ENCODE data around the gene ZDHHC8.

The ZDHHC8 gene

GRCh38 chr22:20148414-20148813 is 16.8 kb downstream of the ZDHHC8 start:
- Histone ChIP-seq H3K27ac (ENCODE audit: low read length, poor library complexity, severe bottlenecking) (no peak overlapping the region), H2BK120ac (ENCODE audit: low read depth, low read length) (no peak overlapping the region), H3K18ac (ENCODE audit: low read depth in 1 of 2, low read length in 2 of 2) (no peak overlapping the region), H3K9me3 (ENCODE audit: control insufficient read depth, low read length) (no peaks in the 10 kb centered on the region), H2AFZ (ENCODE audit: low read depth, low read length) (no peak overlapping the region), H3K4me3 (ENCODE audit: insufficient read depth in 1 of 2, low read depth in 1 of 2, low read length in 2 of 2) (no peak overlapping the region), H3K36me3 (ENCODE audit: control insufficient read depth in 1 of 2, insufficient read depth in 2 of 2, low read depth in 1 of 2, low read length in 2 of 2) (peaks cover 8 to 50% of the 10 kb centered on the region in 2 experiments), H4K91ac (ENCODE audit: low read length) (no peak overlapping the region), H4K8ac (ENCODE audit: low read length) (no peak overlapping the region), H3K4ac (ENCODE audit: low read depth in 1 of 2, low read length in 2 of 2) (no peak overlapping the region), H3K14ac (ENCODE audit: low read length in 2 of 2) (no peak overlapping the region), H2BK5ac (ENCODE audit: low read depth, low read length, poor library complexity, severe bottlenecking) (no peak overlapping the region), H3K23ac (ENCODE audit: low read length in 2 of 2) (no peak overlapping the region), H3K9ac (ENCODE audit: low read length) (no peak overlapping the region), H2BK15ac (ENCODE audit: low read depth, poor library complexity, severe bottlenecking) (no peak overlapping the region), H3K27me3 (ENCODE audit: control insufficient read depth in 1 of 2, insufficient read depth in 1 of 2, low read length in 2 of 2) (peaks cover 0 to 6% of the 10 kb centered on the region in 2 experiments), H3K4me1 (ENCODE audit: control insufficient read depth, insufficient read depth, low read depth, low read length) (peaks cover 22% of the 10 kb centered on the region), H2BK12ac (ENCODE audit: low read length in 2 of 2) (no peak overlapping the region), H3K4me2 (ENCODE audit: low read length, poor library complexity, severe bottlenecking) (no peak overlapping the region), H3K79me1 (replicated peaks; ENCODE audit: low read length, poor library complexity, severe bottlenecking) (peaks cover 23% of the 10 kb centered on the region), H2AK5ac (ENCODE audit: low read length, severe bottlenecking) (no peak overlapping the region)
- DNase-seq: no peak
- 92% methylated on average over 16 of the region's 18 CpGs for WGBS

- no peaks in the 10 kb centered on the region for H3K9me3 ChIP-seq (ENCODE audit: control insufficient read depth, low read length)
- no peak overlapping the region for H3K4me3 ChIP-seq (ENCODE audit: insufficient read depth in 1 of 2, low read depth in 1 of 2, low read length in 2 of 2)
- no peak overlapping the region for H2BK5ac ChIP-seq (ENCODE audit: low read depth, low read length, poor library complexity, severe bottlenecking)
- no peak overlapping the region for H3K27ac ChIP-seq (ENCODE audit: low read length, poor library complexity, severe bottlenecking)
- H3K23ac ChIP-seq (ENCODE audit: low read length in 2 of 2): no peak overlapping the region
- DNase-seq: no peak
- H3K14ac ChIP-seq (ENCODE audit: low read length in 2 of 2): no peak overlapping the region
- no peak overlapping the region for H2BK15ac ChIP-seq (ENCODE audit: low read depth, poor library complexity, severe bottlenecking)
- peaks cover 4 to 39% of the 10 kb centered on the region in 2 experiments for H3K36me3 ChIP-seq (ENCODE audit: control insufficient read depth in 1 of 2, insufficient read depth in 2 of 2, low read depth in 1 of 2, low read length in 2 of 2)
- H4K8ac ChIP-seq (ENCODE audit: low read length): no peak overlapping the region
- H3K79me1 ChIP-seq (replicated peaks; ENCODE audit: low read length, poor library complexity, severe bottlenecking): peaks cover 19% of the 10 kb centered on the region
- H3K4me1 ChIP-seq (ENCODE audit: control insufficient read depth, insufficient read depth, low read depth, low read length): peaks cover 23% of the 10 kb centered on the region
- H2AK5ac ChIP-seq (ENCODE audit: low read length, severe bottlenecking): no peak overlapping the region
- no peak overlapping the region for H4K91ac ChIP-seq (ENCODE audit: low read length)
- H3K4me2 ChIP-seq (ENCODE audit: low read length, poor library complexity, severe bottlenecking): no peak overlapping the region
- no peak overlapping the region for H3K9ac ChIP-seq (ENCODE audit: low read length)
- no peak overlapping the region for H2AFZ ChIP-seq (ENCODE audit: low read depth, low read length)
- peaks cover 0 to 16% of the 10 kb centered on the region in 2 experiments for H3K27me3 ChIP-seq (ENCODE audit: control insufficient read depth in 1 of 2, insufficient read depth in 1 of 2, low read length in 2 of 2)
- H3K18ac ChIP-seq (ENCODE audit: low read depth in 1 of 2, low read length in 2 of 2): no peak overlapping the region
- no peak overlapping the region for H3K4ac ChIP-seq (ENCODE audit: low read depth in 1 of 2, low read length in 2 of 2)
- H2BK12ac ChIP-seq (ENCODE audit: low read length in 2 of 2): no peak overlapping the region
- no peak overlapping the region for H2BK120ac ChIP-seq (ENCODE audit: low read depth, low read length)
- 95% methylated on average over 30 of the region's 32 CpGs for WGBS
Observed at GRCh38 chr22:20149257-20150250, 17.9 kb downstream of the ZDHHC8 start.

- Histone ChIP-seq H3K4me2 (ENCODE audit: low read length, poor library complexity, severe bottlenecking) (no peak within 1 kb of the TSS), H2BK12ac (ENCODE audit: low read length in 2 of 2) (no peak within 1 kb of the TSS), H3K18ac (ENCODE audit: low read depth in 1 of 2, low read length in 2 of 2) (no peak within 1 kb of the TSS), H3K4me1 (ENCODE audit: control insufficient read depth, insufficient read depth, low read depth, low read length) (peaks cover 22% of the 10 kb centered on the region), H2AK5ac (ENCODE audit: low read length, severe bottlenecking) (no peak within 1 kb of the TSS), H3K4ac (ENCODE audit: low read depth in 1 of 2, low read length in 2 of 2) (no peak within 1 kb of the TSS), H3K14ac (ENCODE audit: low read length in 2 of 2) (no peak within 1 kb of the TSS), H3K27ac (ENCODE audit: low read length, poor library complexity, severe bottlenecking) (no peak within 1 kb of the TSS), H3K23ac (ENCODE audit: low read length in 2 of 2) (no peak within 1 kb of the TSS), H3K36me3 (ENCODE audit: control insufficient read depth in 1 of 2, insufficient read depth in 2 of 2, low read depth in 1 of 2, low read length in 2 of 2) (peaks cover 2 to 28% of the 10 kb centered on the region in 2 experiments), H3K4me3 (ENCODE audit: insufficient read depth in 1 of 2, low read depth in 1 of 2, low read length in 2 of 2) (no peak within 1 kb of the TSS), H2BK5ac (ENCODE audit: low read depth, low read length, poor library complexity, severe bottlenecking) (no peak within 1 kb of the TSS), H3K79me1 (replicated peaks; ENCODE audit: low read length, poor library complexity, severe bottlenecking) (peaks cover 11% of the 10 kb centered on the region), H2BK15ac (ENCODE audit: low read depth, poor library complexity, severe bottlenecking) (no peak within 1 kb of the TSS), H3K27me3 (ENCODE audit: control insufficient read depth in 1 of 2, insufficient read depth in 1 of 2, low read length in 2 of 2) (peaks cover 0 to 19% of the 10 kb centered on the region in 2 experiments), H4K91ac (ENCODE audit: low read length) (no peak within 1 kb of the TSS), H3K9me3 (ENCODE audit: control insufficient read depth, low read length) (no peaks in the 10 kb centered on the region), H3K9ac (ENCODE audit: low read length) (no peak within 1 kb of the TSS), H4K8ac (ENCODE audit: low read length) (peak within 1 kb of the TSS; percentile 41), H2AFZ (ENCODE audit: low read depth, low read length) (no peak within 1 kb of the TSS), H2BK120ac (ENCODE audit: low read depth, low read length) (no peak within 1 kb of the TSS)
- DNase-seq: no peak
- 79% methylated on average over 12 of the region's 14 CpGs for WGBS
Observed at GRCh38 chr22:20150381-20151275, 19.0 kb downstream of the ZDHHC8 start, which contains the start of gene CCDC188. Gene CCDC188 (minus strand): TSS chr22:20151055. CDS start chr22:20150986, 69 bp downstream.

GRCh38 chr22:20151276-20151588 is 19.6 kb downstream of the ZDHHC8 start:
- no peak overlapping the region for H2AK5ac ChIP-seq (ENCODE audit: low read length, severe bottlenecking)
- no peak overlapping the region for H3K4ac ChIP-seq (ENCODE audit: low read depth in 1 of 2, low read length in 2 of 2)
- no peak overlapping the region for H3K23ac ChIP-seq (ENCODE audit: low read length in 2 of 2)
- H4K91ac ChIP-seq (ENCODE audit: low read length): no peak overlapping the region
- peaks cover 9% of the 10 kb centered on the region for H3K79me1 ChIP-seq (replicated peaks; ENCODE audit: low read length, poor library complexity, severe bottlenecking)
- no peak overlapping the region for H2AFZ ChIP-seq (ENCODE audit: low read depth, low read length)
- H3K4me2 ChIP-seq (ENCODE audit: low read length, poor library complexity, severe bottlenecking): no peak overlapping the region
- H3K18ac ChIP-seq (ENCODE audit: low read depth in 1 of 2, low read length in 2 of 2): no peak overlapping the region
- WGBS: 91% methylated on average over 4 of the region's 4 CpGs
- H3K27me3 ChIP-seq (ENCODE audit: control insufficient read depth in 1 of 2, insufficient read depth in 1 of 2, low read length in 2 of 2): peaks cover 0 to 19% of the 10 kb centered on the region in 2 experiments
- H3K27ac ChIP-seq (ENCODE audit: low read length, poor library complexity, severe bottlenecking): no peak overlapping the region
- no peak overlapping the region for H3K14ac ChIP-seq (ENCODE audit: low read length in 2 of 2)
- H2BK12ac ChIP-seq (ENCODE audit: low read length in 2 of 2): no peak overlapping the region
- no peak overlapping the region for H2BK15ac ChIP-seq (ENCODE audit: low read depth, poor library complexity, severe bottlenecking)
- DNase-seq: no peak
- no peak overlapping the region for H3K9ac ChIP-seq (ENCODE audit: low read length)
- peaks cover 20% of the 10 kb centered on the region for H3K4me1 ChIP-seq (ENCODE audit: control insufficient read depth, insufficient read depth, low read depth, low read length)
- no peak overlapping the region for H2BK120ac ChIP-seq (ENCODE audit: low read depth, low read length)
- H4K8ac ChIP-seq (ENCODE audit: low read length): no peak overlapping the region
- peaks cover 0 to 23% of the 10 kb centered on the region in 2 experiments for H3K36me3 ChIP-seq (ENCODE audit: control insufficient read depth in 1 of 2, insufficient read depth in 2 of 2, low read depth in 1 of 2, low read length in 2 of 2)
- no peaks in the 10 kb centered on the region for H3K9me3 ChIP-seq (ENCODE audit: control insufficient read depth, low read length)
- H2BK5ac ChIP-seq (ENCODE audit: low read depth, low read length, poor library complexity, severe bottlenecking): no peak overlapping the region
- no peak overlapping the region for H3K4me3 ChIP-seq (ENCODE audit: insufficient read depth in 1 of 2, low read depth in 1 of 2, low read length in 2 of 2)
